Superior temporal gyrus (tissue), 1 donor: ENCODE measurements around the gene SMARCC2.
A peak's percentile ranks its signal among the peaks of the same experiment; 100 is the strongest.
"Not testable (repeated sequence)": the region's sequence is repeated elsewhere in the genome, so short reads cannot be mapped to it uniquely, and the experiment has no call there.

Experiments used
- DNase-seq: peaks from one replicate; pipeline ENCODE4 v3.0.0-alpha.2; 2016; ENCODE audit errors: extremely low spot score

The SMARCC2 gene

DNA sequence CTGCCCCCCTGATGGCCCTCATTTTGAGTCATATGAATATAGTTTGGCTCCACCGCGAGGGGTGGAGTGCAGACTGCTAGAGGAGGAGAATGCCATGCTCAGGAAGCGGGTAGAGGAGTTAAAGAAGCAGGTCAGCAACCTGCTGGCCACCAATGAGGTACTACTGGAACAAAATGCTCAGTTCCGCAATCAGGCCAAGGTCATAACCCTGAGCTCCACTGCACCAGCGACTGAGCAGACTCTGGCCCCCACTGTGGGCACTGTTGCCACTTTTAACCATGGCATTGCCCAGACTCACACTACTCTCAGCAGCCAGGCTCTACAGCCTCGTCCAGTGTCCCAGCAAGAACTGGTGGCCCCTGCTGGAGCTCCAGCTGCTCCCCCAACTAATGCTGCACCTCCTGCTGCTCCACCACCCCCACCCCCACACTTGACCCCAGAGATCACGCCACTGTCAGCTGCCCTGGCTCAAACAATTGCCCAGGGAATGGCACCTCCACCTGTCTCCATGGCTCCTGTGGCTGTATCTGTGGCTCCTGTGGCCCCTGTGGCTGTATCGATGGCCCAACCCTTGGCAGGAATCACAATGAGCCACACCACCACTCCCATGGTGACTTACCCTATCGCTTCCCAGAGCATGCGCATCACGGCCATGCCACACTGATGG lies 67.9 kb downstream of the SMARCC2 start:
- DNase-seq, result no peak

DNA sequence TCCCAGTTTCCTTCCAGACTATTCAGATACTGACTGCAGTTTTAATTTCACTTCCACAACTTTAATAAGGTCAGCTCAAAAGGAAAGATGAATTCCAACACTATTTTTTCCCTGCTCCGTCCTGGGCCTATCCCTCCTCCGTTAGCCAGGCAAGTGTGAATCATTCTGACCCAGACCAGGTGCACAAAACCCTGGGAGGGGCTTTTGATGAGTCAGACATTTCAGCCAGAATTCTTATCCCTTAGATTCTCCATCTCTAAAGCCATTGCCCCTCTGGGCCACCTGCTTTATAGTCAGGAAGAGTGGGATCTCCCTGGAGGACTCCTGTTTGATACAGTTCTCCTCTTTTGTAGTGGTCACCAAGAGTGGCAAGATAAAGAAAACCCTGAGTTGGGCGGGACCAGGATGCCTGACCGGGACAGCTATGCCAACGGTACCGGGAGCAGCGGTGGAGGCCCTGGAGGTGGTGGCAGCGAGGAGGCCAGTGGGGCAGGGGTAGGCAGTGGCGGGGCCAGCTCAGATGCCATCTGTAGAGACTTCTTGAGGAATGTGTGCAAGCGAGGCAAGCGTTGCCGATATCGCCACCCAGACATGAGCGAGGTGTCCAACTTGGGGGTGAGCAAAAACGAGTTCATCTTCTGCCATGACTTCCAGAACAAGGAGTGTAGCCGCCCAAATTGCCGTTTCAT lies 69.0 kb downstream of the SMARCC2 start:
- DNase-seq, result no peak

DNA sequence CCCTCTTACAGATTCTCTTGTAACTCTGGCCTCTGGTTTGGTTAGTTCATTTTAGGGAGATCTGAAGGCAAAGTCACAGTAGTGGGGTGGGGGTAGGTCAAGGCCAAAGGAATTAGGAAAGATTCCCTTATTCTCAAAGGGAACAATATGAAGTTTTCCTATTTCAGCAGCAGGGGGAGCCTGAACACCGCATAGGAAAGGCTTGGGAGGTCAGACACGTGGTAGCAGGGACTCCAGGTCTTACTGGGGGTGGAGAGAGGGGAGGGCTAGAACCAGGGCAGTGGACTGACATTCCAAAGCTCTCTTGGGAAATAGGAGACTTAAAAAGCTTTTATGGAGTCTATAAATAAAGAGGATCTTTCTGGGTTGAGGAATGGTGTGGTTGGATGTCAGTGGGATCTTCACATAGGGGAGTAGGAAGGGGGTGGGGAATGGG lies 69.9 kb downstream of the SMARCC2 start:
- peak; percentile 81 for DNase-seq

DNA sequence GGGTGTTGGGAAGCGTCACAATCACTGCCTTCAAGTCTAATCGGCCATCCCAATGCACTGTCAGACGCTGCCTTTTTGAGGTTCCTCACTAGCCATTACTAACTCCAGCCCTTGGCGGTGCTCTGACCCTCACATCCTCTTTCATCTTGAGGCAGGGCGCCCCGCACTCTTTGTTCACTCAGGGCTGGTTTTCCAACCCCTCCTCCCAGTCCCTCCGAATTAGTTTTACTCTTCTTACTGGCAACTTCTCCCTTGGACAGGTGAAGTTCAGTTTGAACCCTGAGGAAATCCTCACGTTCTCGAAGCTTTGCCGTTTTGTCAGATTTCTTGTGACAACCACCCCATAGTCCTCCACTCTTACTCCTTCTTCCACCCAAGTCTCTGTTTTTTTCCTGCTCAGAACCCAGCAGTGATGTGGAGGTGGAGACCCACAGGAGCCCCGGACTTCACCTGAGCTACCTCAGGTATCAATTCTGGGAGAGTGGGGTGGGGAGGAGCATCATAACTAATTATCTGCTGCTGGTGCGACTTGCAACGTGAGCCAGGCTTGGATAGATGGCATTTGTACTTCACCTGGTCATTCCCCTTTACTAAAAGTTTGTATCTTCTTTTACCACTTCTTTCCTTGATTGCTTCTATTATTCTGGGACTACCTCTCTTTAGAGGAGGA lies 70.5 kb downstream of the SMARCC2 start:
- DNase-seq, result no peak

DNA sequence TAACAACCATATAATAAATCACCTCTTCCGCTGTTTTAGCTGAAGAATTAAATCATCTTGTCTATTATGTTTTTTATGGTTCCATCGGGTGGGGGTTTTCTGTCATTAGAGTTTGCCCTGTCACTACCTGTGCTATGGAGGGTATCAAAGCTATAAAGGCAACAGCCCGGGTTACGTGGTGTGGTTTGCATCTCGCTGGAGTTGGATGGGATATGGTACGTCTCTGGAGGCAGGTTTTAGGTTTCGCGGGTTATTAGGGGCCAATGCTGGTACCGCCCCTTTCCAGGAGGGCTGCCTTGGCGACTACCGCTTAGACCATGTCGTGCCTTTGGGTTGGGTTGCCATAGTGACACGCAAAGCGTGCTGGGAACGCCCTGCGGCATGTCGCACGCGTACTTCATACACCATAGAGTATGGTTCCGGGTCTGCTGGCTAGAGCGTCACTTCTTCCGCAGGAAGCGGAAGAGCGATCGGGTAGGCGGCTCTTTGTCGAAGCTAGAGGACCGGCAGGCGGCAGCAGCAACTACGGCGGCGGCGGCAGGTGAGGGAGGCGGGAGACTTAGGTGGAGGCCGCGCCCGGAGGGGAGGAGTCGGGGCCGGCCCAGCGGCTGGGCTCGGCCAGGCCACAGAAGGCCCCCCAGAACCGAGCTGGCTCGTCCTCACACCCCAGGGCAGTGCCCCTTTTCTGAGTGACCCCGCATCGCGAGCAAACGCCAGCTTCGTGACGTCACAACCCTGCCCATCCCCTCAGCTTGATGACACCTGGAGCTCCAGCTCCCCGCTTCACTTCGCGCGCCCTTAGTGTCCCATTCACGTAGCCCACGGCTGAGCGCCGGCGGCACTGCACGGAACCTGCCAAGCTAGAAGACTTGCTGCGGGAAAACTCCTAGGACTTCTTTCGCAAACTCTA lies 71.2 kb downstream of the SMARCC2 start, which contains the start of gene ZC3H10:
Gene ZC3H10 (plus strand): TSS at position 489 of the 910 bp plus-strand sequence. CDS start 2,297 bp downstream, outside the sequence.
- peak; percentile 99 for DNase-seq

DNA sequence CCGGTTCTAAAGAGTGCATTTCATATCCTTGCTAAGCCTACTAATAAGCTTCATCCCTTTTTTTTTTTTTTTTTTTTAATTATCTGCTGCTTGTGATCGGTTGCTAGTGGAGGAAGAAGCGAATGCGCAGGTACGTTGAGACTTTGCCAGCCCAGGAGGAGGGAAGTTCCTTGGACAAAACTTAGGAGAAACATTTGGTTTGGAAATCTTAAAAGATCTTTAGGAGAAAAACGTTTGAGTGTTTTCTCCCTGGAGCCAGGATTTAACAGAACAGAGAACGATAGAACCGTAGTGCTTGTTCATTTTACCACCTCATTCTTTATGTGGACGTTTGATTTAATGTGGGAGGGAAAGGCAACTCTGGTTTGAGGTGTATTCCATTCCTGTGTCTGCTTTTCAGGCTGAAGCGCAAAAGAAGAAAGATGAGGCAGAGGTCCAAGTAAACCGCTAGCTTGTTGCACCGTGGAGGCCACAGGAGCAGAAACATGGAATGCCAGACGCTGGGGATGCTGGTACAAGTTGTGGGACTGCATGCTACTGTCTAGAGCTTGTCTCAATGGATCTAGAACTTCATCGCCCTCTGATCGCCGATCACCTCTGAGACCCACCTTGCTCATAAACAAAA lies 72.1 kb downstream of the SMARCC2 start:
- DNase-seq, result not testable (repeated sequence)

DNA sequence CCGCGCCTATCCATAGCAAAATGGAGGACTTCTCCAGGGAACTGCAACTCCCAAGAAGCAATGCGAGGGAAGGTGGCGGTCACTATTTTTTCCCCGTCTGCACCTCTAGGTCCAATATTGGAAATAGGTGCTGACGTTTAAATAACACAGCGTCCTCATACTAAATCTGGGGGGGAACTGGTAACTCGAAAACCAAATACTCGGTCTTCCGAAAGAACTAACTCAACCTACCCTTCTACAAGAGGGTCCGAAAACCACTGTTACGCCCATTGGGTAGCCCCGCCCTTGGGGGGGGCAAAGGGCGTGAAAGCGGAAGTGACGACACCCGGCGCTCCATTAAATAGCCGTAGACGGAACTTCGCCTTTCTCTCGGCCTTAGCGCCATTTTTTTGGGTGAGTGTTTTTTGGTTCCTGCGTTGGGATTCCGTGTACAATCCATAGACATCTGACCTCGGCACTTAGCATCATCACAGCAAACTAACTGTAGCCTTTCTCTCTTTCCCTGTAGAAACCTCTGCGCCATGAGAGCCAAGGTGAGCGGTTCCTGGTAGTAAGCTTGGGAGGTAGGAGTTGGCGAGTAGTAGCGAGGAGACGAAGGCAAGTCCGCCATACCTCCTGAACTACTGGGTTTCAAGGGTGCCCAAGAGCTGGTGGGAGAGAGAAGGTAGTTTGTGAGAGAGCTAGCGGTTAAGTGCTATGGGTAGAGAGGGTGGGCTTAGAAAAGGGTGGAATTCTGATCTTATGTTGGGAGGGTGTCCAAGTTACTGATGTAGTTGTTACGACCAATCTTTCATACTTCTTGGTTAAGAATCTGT lies 72.8 kb downstream of the SMARCC2 start, which contains the start of gene RPL41:
Gene RPL41 (plus strand): TSS at position 367 of the 815 bp plus-strand sequence.
- peak; percentile 100 for DNase-seq

DNA sequence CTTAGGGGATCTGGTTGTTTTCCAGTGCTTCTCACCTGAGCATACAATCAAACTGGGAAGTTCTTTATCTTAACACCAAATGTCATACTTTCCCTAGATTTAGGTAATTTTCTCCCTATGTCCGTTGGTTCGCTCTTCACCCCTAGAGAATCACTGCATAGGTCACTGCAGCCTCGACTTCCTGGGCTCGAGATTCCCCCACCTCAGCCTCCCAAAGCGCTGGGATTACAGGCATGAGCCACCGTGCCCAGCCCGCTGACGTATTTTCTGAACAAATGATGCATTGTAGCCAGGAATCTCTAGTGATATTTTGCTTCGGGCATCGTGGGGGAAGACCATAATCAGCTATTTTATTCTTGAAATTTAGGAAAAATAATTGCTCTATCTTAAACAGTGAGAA lies 74.0 kb downstream of the SMARCC2 start:
- peak; percentile 15 for DNase-seq

DNA sequence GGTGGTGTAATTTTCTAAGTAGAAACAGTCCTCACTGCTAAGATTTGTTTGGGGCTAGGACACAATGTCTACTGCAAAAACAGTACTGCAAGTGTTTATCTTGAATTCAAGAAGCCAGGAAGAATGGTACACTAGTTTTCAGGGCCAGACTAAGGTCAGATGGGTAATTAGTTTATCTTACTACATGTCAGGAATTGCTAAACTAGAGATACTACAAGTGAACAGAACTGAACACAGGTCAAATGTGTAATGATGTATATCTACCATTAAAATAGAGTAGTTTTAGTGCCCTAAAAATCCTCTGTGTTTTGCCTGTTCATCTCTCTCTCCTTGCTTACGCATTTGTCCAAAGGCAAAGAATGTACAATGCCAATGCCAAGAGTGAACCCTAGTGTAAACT lies 75.2 kb downstream of the SMARCC2 start:
- no peak for DNase-seq
